PC-3 (cell line): Measurements from ENCODE around the gene TM9SF3. TPM values are rescaled to one million over a fixed set of nuclear protein-coding genes. Genes with fewer than 3 reads are reported as not detected.

ENCODE experiments used
- ATAC-seq: fragments of 200-7000 bp; cut with Tn5 transposase; 2 replicates; pipeline ENCODE4 v1.9.1; 2020; ENCODE audit warnings: mild to moderate bottlenecking, moderate library complexity
- BruUV-seq: library from RNA; stranded (reverse); fragments of 400-500 nt; replicated peaks from 2 replicates; lab custom pipeline; 2021; lab: Mats Ljungman, UMichigan
- CTCF ChIA-PET: fragments of 300-600 bp; sonication (Branson Sonifier 250); formaldehyde crosslinking; loops from one replicate; lab custom pipeline; 2022; ENCODE audit warnings: antibody characterized with exemption; lab: Charles Lee
- POLR2A ChIA-PET: fragments of 300-600 bp; sonication (Branson Sonifier 250); formaldehyde crosslinking; loops from one replicate; lab custom pipeline; 2022; ENCODE audit warnings: antibody characterized with exemption; ENCODE audit not compliant: unreplicated experiment; lab: Charles Lee
- DNase-seq: peaks from one replicate; pipeline ENCODE4 v3.0.0-alpha.2; 2015
- H2AFZ ChIP-seq: fragments of 300-600 bp; sonication (generic); 2 replicates; pipeline ENCODE4 v1.6.0; 2016; ENCODE audit warnings: antibody characterized with exemption, low read length
- H3F3A ChIP-seq: fragments of 300-600 bp; sonication (generic); one replicate; pipeline ENCODE4 v1.6.0; 2017; ENCODE audit warnings: antibody characterized with exemption, low read length, control low read depth, mild to moderate bottlenecking; ENCODE audit not compliant: unreplicated experiment
- H3K27ac ChIP-seq: fragments of 300-600 bp; sonication (generic); 2 replicates; pipeline ENCODE4 v1.5.1; 2016; ENCODE audit warnings: mild to moderate bottlenecking, low read length
- H3K27me3 ChIP-seq: fragments of 300-600 bp; sonication (generic); 2 replicates; pipeline ENCODE4 v1.6.1; 2016; ENCODE audit warnings: low read length, mixed read lengths
- H3K36me3 ChIP-seq: fragments of 300-600 bp; sonication (generic); 2 replicates; pipeline ENCODE4 v1.6.1; 2016; ENCODE audit warnings: low read depth, mixed run types, low read length, mixed read lengths
- H3K4me1 ChIP-seq: fragments of 300-600 bp; sonication (generic); 2 replicates; pipeline ENCODE4 v1.5.1; 2016; ENCODE audit warnings: low read length; ENCODE audit not compliant: insufficient read depth
- H3K4me2 ChIP-seq: fragments of 300-600 bp; sonication (generic); 2 replicates; pipeline ENCODE4 v1.6.0; 2016; ENCODE audit warnings: low read length
- H3K4me3 ChIP-seq: fragments of 300-600 bp; sonication (generic); 2 replicates; pipeline ENCODE4 v1.5.1; 2016; ENCODE audit warnings: mild to moderate bottlenecking, low read length, mixed read lengths
- H3K79me2 ChIP-seq: fragments of 300-600 bp; sonication (generic); 2 replicates; pipeline ENCODE4 v1.6.1; 2017; ENCODE audit warnings: low read length, mixed read lengths
- H3K9ac ChIP-seq: fragments of 300-600 bp; sonication (generic); 2 replicates; pipeline ENCODE4 v1.6.0; 2016; ENCODE audit warnings: mild to moderate bottlenecking, low read length
- H3K9me2 ChIP-seq: fragments of 300-600 bp; sonication (generic); replicated peaks from 2 replicates; pipeline ENCODE4 v1.6.1; 2016; ENCODE audit warnings: mixed run types, low read length, mixed read lengths
- H3K9me3 ChIP-seq: fragments of 300-600 bp; sonication (generic); 2 replicates; pipeline ENCODE4 v1.6.1; 2016; ENCODE audit warnings: low read length, mixed read lengths
- H4K20me1 ChIP-seq: fragments of 300-600 bp; sonication (generic); 2 replicates; pipeline ENCODE4 v1.6.1; 2016; ENCODE audit warnings: low read length, mixed read lengths
- EZH2 ChIP-seq: fragments of 300-600 bp; sonication (generic); IDR thresholded peaks from one replicate; pipeline ENCODE4 v1.6.1; 2017; ENCODE audit warnings: antibody characterized with exemption, mild to moderate bottlenecking, low read length; ENCODE audit not compliant: unreplicated experiment
- EZH2phosphoT487 ChIP-seq: fragments of 300-600 bp; sonication (generic); IDR thresholded peaks from 2 replicates; pipeline ENCODE4 v1.6.1; 2018; ENCODE audit warnings: mild to moderate bottlenecking, antibody characterized with exemption, low read length, borderline replicate concordance
- intact Hi-C: fragments of 100-400 bp; cut with micrococcal nuclease; formaldehyde crosslinking; loops from 2 replicates; pipeline ENCODE4 v1.9.0; 2023
- total RNA-seq: library from RNA; depleted of rRNA; stranded (reverse); fragments of >200 nt; gene quantifications from 2 replicates; pipeline ENCODE4 v1.2.3, GENCODE V29; 2014
- TF ChIP-seq, protein P1 (sequence below): fragments of 300-600 bp; sonication (generic); conservative IDR thresholded peaks from 2 replicates; pipeline ENCODE4 v1.5.1; 2017; ENCODE audit warnings: antibody characterized with exemption, low read depth, mild to moderate bottlenecking, low read length

The TM9SF3 gene
- total RNA-seq, 1 experiment from 2014 or later: 39.2 TPM

DNA sequence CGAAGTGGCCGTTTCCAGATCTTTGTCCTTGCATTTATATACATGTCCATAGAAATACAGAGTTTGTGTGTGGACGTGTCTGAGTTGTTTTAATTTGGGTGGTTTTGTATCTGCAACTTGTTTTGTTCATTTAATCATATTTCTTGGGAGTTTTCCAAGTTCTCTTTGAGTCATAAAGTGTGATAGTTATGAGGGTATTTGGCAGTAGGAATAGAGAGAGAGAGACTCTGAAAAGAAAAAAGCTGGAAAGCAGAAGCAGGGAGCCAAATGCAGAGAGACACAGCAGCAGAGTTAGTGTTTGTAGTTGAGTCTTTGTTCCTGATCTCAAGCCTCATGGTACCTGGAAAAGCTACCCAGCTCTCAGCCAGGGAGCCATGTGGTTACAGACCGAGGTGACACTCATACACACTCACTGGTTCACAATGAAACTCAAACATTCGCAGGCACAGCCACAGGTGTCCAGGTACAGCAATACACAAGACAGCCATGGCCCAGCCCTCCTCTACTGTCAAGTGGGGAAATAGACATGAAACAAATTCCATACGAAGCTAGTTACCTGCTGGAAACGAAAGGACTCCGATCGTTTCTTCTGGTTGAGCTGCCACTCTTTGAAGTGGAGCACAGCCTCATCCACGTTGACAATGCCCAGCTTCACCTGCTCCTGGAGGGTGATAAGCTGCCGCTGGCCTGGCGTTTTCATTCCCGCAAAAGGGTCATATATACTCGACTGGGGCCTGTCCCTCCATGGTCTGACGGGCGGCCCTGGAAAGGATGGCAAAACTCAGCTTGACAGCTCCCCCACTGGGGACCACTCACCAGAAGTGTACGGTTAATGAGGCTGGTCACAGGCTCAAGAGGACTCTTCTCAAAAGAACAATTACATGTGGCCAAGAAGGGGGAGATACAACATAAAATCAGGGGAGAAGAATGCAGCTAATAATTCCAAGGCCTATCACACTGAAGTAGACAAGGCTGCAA, 33.3 kb upstream of the TM9SF3 start:
- no peaks in the 10 kb centered on the region for H3K79me2 ChIP-seq
- no peaks in the 10 kb centered on the region for H3F3A ChIP-seq
- no peaks in the 10 kb centered on the region for H3K9me3 ChIP-seq
- H3K27ac ChIP-seq: no peak overlapping the region
- H3K4me3 ChIP-seq: no peak overlapping the region
- TF ChIP-seq, protein P1, sequence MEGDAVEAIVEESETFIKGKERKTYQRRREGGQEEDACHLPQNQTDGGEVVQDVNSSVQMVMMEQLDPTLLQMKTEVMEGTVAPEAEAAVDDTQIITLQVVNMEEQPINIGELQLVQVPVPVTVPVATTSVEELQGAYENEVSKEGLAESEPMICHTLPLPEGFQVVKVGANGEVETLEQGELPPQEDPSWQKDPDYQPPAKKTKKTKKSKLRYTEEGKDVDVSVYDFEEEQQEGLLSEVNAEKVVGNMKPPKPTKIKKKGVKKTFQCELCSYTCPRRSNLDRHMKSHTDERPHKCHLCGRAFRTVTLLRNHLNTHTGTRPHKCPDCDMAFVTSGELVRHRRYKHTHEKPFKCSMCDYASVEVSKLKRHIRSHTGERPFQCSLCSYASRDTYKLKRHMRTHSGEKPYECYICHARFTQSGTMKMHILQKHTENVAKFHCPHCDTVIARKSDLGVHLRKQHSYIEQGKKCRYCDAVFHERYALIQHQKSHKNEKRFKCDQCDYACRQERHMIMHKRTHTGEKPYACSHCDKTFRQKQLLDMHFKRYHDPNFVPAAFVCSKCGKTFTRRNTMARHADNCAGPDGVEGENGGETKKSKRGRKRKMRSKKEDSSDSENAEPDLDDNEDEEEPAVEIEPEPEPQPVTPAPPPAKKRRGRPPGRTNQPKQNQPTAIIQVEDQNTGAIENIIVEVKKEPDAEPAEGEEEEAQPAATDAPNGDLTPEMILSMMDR: no peak
- TF ChIP-seq EZH2phosphoT487: no peak
- TF ChIP-seq EZH2: no peak
- no peak overlapping the region for H3K4me2 ChIP-seq
- no peaks in the 10 kb centered on the region for H3K9me2 ChIP-seq
- no peaks in the 10 kb centered on the region for H4K20me1 ChIP-seq
- intact Hi-C loops: no loop called here
- DNase-seq (peak; percentile 23), ATAC-seq (peak; percentile 45)
- H3K36me3 ChIP-seq: no peaks in the 10 kb centered on the region
- no peak overlapping the region for H3K9ac ChIP-seq
- CTCF ChIA-PET: no interaction called here
- POLR2A ChIA-PET: interaction anchor here (0.6 kb wide), 1 partner anchor 1341 kb away, joined by 3 read pairs; no protein-coding TSS in a partner anchor
- BruUV-seq: no TSS peak
- H3K27me3 ChIP-seq: no peaks in the 10 kb centered on the region
- H3K4me1 ChIP-seq: peaks cover 8% of the 10 kb centered on the region
- no peak overlapping the region for H2AFZ ChIP-seq

- H3K4me2 ChIP-seq: no peak overlapping the region
- no peak overlapping the region for H3K9ac ChIP-seq
- DNase-seq (no peak), ATAC-seq (no peak)
- no peaks in the 10 kb centered on the region for H4K20me1 ChIP-seq
- intact Hi-C loops: no loop called here
- H3K27me3 ChIP-seq: no peaks in the 10 kb centered on the region
- TF ChIP-seq, protein P1: no peak
- no peak for TF ChIP-seq EZH2phosphoT487
- no peak for TF ChIP-seq EZH2
- H3K4me1 ChIP-seq: peaks cover 16% of the 10 kb centered on the region
- no peaks in the 10 kb centered on the region for H3F3A ChIP-seq
- H3K36me3 ChIP-seq: no peaks in the 10 kb centered on the region
- POLR2A ChIA-PET: no interaction called here
- no peak overlapping the region for H3K4me3 ChIP-seq
- H3K9me3 ChIP-seq: no peaks in the 10 kb centered on the region
- BruUV-seq: no TSS peak
- no peaks in the 10 kb centered on the region for H3K79me2 ChIP-seq
- no peak overlapping the region for H3K27ac ChIP-seq
- CTCF ChIA-PET: no interaction called here
- no peak overlapping the region for H2AFZ ChIP-seq
- H3K9me2 ChIP-seq: no peaks in the 10 kb centered on the region
These were observed 32.3 kb upstream of the TM9SF3 start for GRCh38 chr10:96619120-96619519.

GRCh38 chr10:96618653-96619052, 31.8 kb upstream of the TM9SF3 start:
- Histone ChIP-seq H3K9me3 (no peaks in the 10 kb centered on the region), H3K4me1 (peaks cover 21% of the 10 kb centered on the region), H3K27me3 (no peaks in the 10 kb centered on the region), H3K36me3 (no peaks in the 10 kb centered on the region), H2AFZ (no peak overlapping the region), H3K79me2 (no peaks in the 10 kb centered on the region), H4K20me1 (no peaks in the 10 kb centered on the region), H3K4me2 (no peak overlapping the region), H3F3A (no peaks in the 10 kb centered on the region), H3K4me3 (no peak overlapping the region), H3K27ac (no peak overlapping the region), H3K9ac (no peak overlapping the region), H3K9me2 (no peaks in the 10 kb centered on the region)
- CTCF ChIA-PET: no interaction called here
- no TSS peak for BruUV-seq
- POLR2A ChIA-PET: no interaction called here
- TF ChIP-seq, protein P1: no peak
- TF ChIP-seq EZH2phosphoT487: no peak
- TF ChIP-seq EZH2: no peak
- ATAC-seq (no peak), DNase-seq (no peak)
- intact Hi-C loops: no loop called here
